GM12891 (cell line): ENCODE results near the gene KPTN.

Source experiments
- PAX5 ChIP-seq: IDR thresholded peaks from 2 replicates; pipeline ENCODE4 v1.6.1; 2011; ENCODE audit warnings: low read length, moderate library complexity, mild to moderate bottlenecking; ENCODE audit not compliant: insufficient read depth, severe bottlenecking
- POLR2A ChIP-seq: IDR thresholded peaks from 2 replicates; pipeline ENCODE4 v1.6.1; 2011; ENCODE audit warnings: low read depth, low read length, control low read depth
- POLR2AphosphoS5 ChIP-seq: IDR thresholded peaks from 2 replicates; pipeline ENCODE4 v1.6.1; 2011; ENCODE audit warnings: low read depth, low read length, control low read depth

GRCh38 chr19:47505506-47505905 is 21.5 kb upstream of the KPTN start:
- TF ChIP-seq POLR2A (no peak), POLR2AphosphoS5 (no peak), PAX5 (no peak)
